DND-41 (cell line): ENCODE measurements around the gene IFNL2.

Experiments used
- CTCF ChIP-seq: IDR thresholded peaks from 2 replicates; pipeline ENCODE4 v1.5.1; 2012; ENCODE audit warnings: borderline replicate concordance, low read length, moderate library complexity, mild to moderate bottlenecking; ENCODE audit not compliant: poor library complexity, severe bottlenecking; ENCODE audit errors: extremely low read depth
- EZH2 ChIP-seq: IDR thresholded peaks from 3 replicates; pipeline ENCODE4 v1.6.1; 2012; ENCODE audit warnings: borderline replicate concordance, low read depth, mild to moderate bottlenecking, moderate library complexity, low read length, inconsistent platforms; ENCODE audit not compliant: severe bottlenecking

DNA sequence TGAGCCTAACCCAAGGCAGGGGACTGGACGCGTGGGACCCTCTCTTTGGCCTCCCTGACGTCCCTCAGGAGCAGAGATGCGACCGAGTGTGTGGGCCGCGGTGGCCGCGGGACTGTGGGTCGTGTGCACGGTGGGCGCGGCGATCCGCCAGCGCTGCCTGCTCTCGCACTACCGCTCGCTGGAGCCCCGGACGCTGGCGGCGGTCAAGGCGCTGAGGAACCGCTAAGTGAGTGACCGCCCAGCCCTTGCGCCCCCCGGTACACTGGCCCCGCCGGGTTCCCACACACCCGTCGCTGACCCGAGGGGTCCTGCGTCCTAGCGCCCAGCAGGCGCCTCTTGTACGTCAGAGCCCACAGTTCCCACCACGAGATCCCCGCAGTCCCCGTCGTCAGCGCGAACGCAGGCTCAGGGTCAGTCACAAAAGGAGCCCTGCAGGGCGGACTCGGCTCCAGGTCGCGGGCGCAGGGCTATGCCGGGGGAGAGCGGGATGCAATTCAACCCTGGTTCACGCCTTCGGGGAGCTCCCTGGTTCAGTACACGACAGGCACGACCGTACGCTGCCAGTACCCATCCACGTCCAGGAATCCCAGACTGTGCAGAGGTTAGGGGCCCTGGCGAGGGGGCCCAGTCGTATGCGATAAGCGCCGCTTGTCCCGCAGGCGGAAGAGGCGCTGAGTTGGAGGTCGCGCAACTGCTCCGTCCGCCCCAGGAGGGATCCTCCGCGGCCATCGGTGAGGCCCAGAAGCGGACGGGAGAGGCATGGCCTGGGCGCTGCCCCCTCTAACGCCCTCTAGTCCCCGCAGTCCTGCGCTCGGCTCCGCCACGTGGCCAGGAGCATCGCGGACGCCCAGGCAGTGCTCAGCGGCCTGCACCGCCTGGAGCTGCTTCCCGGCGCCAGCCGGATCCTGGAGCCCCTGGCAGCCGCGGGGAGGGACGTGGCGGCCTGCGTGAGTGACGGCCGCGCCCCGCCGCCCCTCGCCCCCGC lies 3.6 kb upstream of the IFNL2 start:
- TF ChIP-seq CTCF = no peak
- TF ChIP-seq EZH2 = no peak
